SU-DHL-6 (cell line): ENCODE data around the gene MYL6.

Source experiments
- H2AFZ ChIP-seq: fragments of 200-600 bp; sonication (generic); 2 replicates; pipeline ENCODE4 v1.6.1; 2014; ENCODE audit warnings: low read depth, mild to moderate bottlenecking, moderate library complexity, mixed read lengths, antibody characterized with exemption, low read length; ENCODE audit not compliant: severe bottlenecking
- H3F3A ChIP-seq: fragments of 200-600 bp; shearing (Covaris generic); 2 replicates; pipeline ENCODE4 v1.6.0; 2016; ENCODE audit warnings: antibody characterized with exemption, mild to moderate bottlenecking; ENCODE audit not compliant: insufficient read depth
- H3K27ac ChIP-seq: fragments of 200-600 bp; sonication (generic); 2 replicates; pipeline ENCODE4 v1.5.1; 2016; ENCODE audit warnings: low read depth, mild to moderate bottlenecking, low read length, moderate library complexity, mixed read lengths
- H3K27me3 ChIP-seq: fragments of 200-600 bp; sonication (generic), shearing (Covaris generic); 2 replicates; pipeline ENCODE4 v1.6.0; 2014; ENCODE audit warnings: mild to moderate bottlenecking, low read length
- H3K36me3 ChIP-seq: fragments of 200-600 bp; sonication (generic); 2 replicates; pipeline ENCODE4 v1.6.1; 2014; ENCODE audit warnings: mild to moderate bottlenecking, low read length, mixed read lengths
- H3K4me2 ChIP-seq: fragments of 300-600, 200-600 bp; shearing (Covaris generic), sonication (generic); 2 replicates; pipeline ENCODE4 v1.6.0; 2014; ENCODE audit warnings: low read length, low read depth, mild to moderate bottlenecking; ENCODE audit not compliant: poor library complexity, severe bottlenecking
- H3K4me3 ChIP-seq: fragments of 200-600 bp; sonication (generic); 2 replicates; pipeline ENCODE4 v1.5.1; 2014; ENCODE audit warnings: antibody characterized with exemption, low read length, mild to moderate bottlenecking, mixed read lengths; ENCODE audit not compliant: insufficient read depth, poor library complexity, severe bottlenecking
- H3K79me2 ChIP-seq: fragments of 200-600 bp; sonication (generic); 2 replicates; pipeline ENCODE4 v1.6.1; 2014; ENCODE audit warnings: mild to moderate bottlenecking, low read length, moderate library complexity; ENCODE audit not compliant: insufficient read depth
- H3K9ac ChIP-seq: fragments of 200-600 bp; sonication (generic); 2 replicates; pipeline ENCODE4 v1.7.0; 2014; ENCODE audit warnings: mild to moderate bottlenecking, low read length
- H3K9me2 ChIP-seq: fragments of 200-600 bp; sonication (generic); replicated peaks from 2 replicates; pipeline ENCODE4 v1.6.1; 2014; ENCODE audit warnings: low read length; ENCODE audit not compliant: insufficient read depth
- H3K9me3 ChIP-seq: fragments of 200-600 bp; sonication (generic); 2 replicates; pipeline ENCODE4 v1.6.1; 2014; ENCODE audit warnings: low read length, mixed read lengths; ENCODE audit not compliant: insufficient read depth
- H4K20me1 ChIP-seq: fragments of 200-600 bp; sonication (generic); 2 replicates; pipeline ENCODE4 v1.6.1; 2014; ENCODE audit warnings: low read depth, mild to moderate bottlenecking, antibody characterized with exemption, low read length, moderate library complexity, mixed read lengths
- EZH2phosphoT487 ChIP-seq: fragments of 200-600 bp; sonication (generic), shearing (Covaris generic); conservative IDR thresholded peaks from 2 replicates; pipeline ENCODE4 v1.6.1; 2018; ENCODE audit warnings: mild to moderate bottlenecking, antibody characterized with exemption, low read length, moderate library complexity, mixed read lengths
- TF ChIP-seq, protein P1 (sequence below): fragments of 200-600 bp; sonication (generic); IDR thresholded peaks from one replicate; pipeline ENCODE4 v1.5.1; 2017; ENCODE audit warnings: antibody characterized with exemption, mild to moderate bottlenecking, low read length, moderate library complexity; ENCODE audit not compliant: insufficient read depth, poor library complexity, severe bottlenecking

MYL6 gene

DNA sequence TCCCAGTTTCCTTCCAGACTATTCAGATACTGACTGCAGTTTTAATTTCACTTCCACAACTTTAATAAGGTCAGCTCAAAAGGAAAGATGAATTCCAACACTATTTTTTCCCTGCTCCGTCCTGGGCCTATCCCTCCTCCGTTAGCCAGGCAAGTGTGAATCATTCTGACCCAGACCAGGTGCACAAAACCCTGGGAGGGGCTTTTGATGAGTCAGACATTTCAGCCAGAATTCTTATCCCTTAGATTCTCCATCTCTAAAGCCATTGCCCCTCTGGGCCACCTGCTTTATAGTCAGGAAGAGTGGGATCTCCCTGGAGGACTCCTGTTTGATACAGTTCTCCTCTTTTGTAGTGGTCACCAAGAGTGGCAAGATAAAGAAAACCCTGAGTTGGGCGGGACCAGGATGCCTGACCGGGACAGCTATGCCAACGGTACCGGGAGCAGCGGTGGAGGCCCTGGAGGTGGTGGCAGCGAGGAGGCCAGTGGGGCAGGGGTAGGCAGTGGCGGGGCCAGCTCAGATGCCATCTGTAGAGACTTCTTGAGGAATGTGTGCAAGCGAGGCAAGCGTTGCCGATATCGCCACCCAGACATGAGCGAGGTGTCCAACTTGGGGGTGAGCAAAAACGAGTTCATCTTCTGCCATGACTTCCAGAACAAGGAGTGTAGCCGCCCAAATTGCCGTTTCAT, 37.9 kb upstream of the MYL6 start:
- Histone ChIP-seq H2AFZ (no peak overlapping the region), H3K4me3 (no peak overlapping the region), H3K27ac (no peak overlapping the region), H3K9ac (peak overlapping the region; percentile 64; the same call in 1 of the 2 replicates), H3K79me2 (peaks cover 21% of the 10 kb centered on the region), H3F3A (peaks cover 39% of the 10 kb centered on the region), H3K9me2 (no peaks in the 10 kb centered on the region), H3K4me2 (peak overlapping the region; percentile 82), H3K9me3 (no peaks in the 10 kb centered on the region), H3K27me3 (no peaks in the 10 kb centered on the region), H4K20me1 (no peaks in the 10 kb centered on the region), H3K36me3 (peaks cover 5% of the 10 kb centered on the region; the same call in 1 of the 2 replicates)
- TF ChIP-seq, protein P1, sequence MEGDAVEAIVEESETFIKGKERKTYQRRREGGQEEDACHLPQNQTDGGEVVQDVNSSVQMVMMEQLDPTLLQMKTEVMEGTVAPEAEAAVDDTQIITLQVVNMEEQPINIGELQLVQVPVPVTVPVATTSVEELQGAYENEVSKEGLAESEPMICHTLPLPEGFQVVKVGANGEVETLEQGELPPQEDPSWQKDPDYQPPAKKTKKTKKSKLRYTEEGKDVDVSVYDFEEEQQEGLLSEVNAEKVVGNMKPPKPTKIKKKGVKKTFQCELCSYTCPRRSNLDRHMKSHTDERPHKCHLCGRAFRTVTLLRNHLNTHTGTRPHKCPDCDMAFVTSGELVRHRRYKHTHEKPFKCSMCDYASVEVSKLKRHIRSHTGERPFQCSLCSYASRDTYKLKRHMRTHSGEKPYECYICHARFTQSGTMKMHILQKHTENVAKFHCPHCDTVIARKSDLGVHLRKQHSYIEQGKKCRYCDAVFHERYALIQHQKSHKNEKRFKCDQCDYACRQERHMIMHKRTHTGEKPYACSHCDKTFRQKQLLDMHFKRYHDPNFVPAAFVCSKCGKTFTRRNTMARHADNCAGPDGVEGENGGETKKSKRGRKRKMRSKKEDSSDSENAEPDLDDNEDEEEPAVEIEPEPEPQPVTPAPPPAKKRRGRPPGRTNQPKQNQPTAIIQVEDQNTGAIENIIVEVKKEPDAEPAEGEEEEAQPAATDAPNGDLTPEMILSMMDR = no peak
- no peak for TF ChIP-seq EZH2phosphoT487

DNA sequence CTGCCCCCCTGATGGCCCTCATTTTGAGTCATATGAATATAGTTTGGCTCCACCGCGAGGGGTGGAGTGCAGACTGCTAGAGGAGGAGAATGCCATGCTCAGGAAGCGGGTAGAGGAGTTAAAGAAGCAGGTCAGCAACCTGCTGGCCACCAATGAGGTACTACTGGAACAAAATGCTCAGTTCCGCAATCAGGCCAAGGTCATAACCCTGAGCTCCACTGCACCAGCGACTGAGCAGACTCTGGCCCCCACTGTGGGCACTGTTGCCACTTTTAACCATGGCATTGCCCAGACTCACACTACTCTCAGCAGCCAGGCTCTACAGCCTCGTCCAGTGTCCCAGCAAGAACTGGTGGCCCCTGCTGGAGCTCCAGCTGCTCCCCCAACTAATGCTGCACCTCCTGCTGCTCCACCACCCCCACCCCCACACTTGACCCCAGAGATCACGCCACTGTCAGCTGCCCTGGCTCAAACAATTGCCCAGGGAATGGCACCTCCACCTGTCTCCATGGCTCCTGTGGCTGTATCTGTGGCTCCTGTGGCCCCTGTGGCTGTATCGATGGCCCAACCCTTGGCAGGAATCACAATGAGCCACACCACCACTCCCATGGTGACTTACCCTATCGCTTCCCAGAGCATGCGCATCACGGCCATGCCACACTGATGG, 36.8 kb upstream of the MYL6 start:
- Histone ChIP-seq H3K9ac (no peak overlapping the region), H3K4me3 (no peak overlapping the region), H2AFZ (no peak overlapping the region), H3K9me3 (no peaks in the 10 kb centered on the region), H3K36me3 (peaks cover 5% of the 10 kb centered on the region; the same call in 1 of the 2 replicates), H3K79me2 (peaks cover 21% of the 10 kb centered on the region), H3K27me3 (no peaks in the 10 kb centered on the region), H3K4me2 (no peak overlapping the region), H3K9me2 (no peaks in the 10 kb centered on the region), H4K20me1 (no peaks in the 10 kb centered on the region), H3K27ac (no peak overlapping the region), H3F3A (peaks cover 31% of the 10 kb centered on the region)
- TF ChIP-seq, protein P1 = no peak
- TF ChIP-seq EZH2phosphoT487 = no peak

DNA sequence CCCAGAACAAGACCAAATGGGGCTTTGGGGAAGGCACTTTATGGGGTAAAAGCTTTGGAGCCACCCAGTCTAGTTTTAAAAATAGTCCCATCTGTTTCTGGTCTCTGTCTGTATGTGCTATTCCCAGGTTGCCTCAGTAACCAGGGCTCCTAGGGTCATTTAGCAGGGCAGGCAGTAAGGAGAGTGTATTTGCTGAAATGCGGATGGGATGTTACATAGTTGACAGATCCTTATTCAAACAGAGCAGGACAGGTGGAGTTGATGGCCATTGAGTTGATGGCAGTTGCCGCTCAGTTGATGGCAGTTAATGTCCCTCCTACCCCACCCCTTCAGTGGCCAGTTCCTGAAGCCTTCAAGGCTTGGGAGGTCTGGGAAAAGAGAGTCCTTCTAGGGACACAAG, 35.5 kb upstream of the MYL6 start:
- H3K4me3 ChIP-seq = no peak overlapping the region
- no peak overlapping the region for H3K27ac ChIP-seq
- H3K79me2 ChIP-seq = peaks cover 12% of the 10 kb centered on the region
- peaks cover 32% of the 10 kb centered on the region for H3F3A ChIP-seq
- no peaks in the 10 kb centered on the region for H4K20me1 ChIP-seq
- H3K9ac ChIP-seq = no peak overlapping the region
- H3K36me3 ChIP-seq = no peaks in the 10 kb centered on the region
- no peak overlapping the region for H3K4me2 ChIP-seq
- H3K9me3 ChIP-seq = no peaks in the 10 kb centered on the region
- no peaks in the 10 kb centered on the region for H3K27me3 ChIP-seq
- H3K9me2 ChIP-seq = no peaks in the 10 kb centered on the region
- TF ChIP-seq, protein P1 = no peak
- no peak for TF ChIP-seq EZH2phosphoT487
- H2AFZ ChIP-seq = no peak overlapping the region
